ENCODE measurements around the gene RAB19.

The RAB19 gene

GRCh38 chr7:140440593-140440992 lies 36.7 kb downstream of the RAB19 start:
- DNase-seq (no peak), ATAC-seq (ENCODE audit: insufficient read depth, low read depth) (no peak)
- no peak overlapping the region for H3K27ac ChIP-seq (ENCODE audit: low read length)
- no peak overlapping the region for H2AFZ ChIP-seq (ENCODE audit: low read depth, low read length)
- no peaks in the 10 kb centered on the region for H3K36me3 ChIP-seq (ENCODE audit: insufficient read depth, low read length)
- no peaks in the 10 kb centered on the region for H3K4me1 ChIP-seq (ENCODE audit: insufficient read depth, low read length)
- H3K79me2 ChIP-seq (ENCODE audit: insufficient read depth, low read length), result no peaks in the 10 kb centered on the region
- no peak overlapping the region for H3K4me3 ChIP-seq (ENCODE audit: low read depth in 1 of 2, low read length in 2 of 2)
- TF ChIP-seq CTCF (IDR thresholded peaks at IDR 0.05; ENCODE audit: borderline replicate concordance, extremely low read depth, low read length, poor library complexity, severe bottlenecking) (no peak), EZH2 (IDR thresholded peaks at IDR 0.05; ENCODE audit: borderline replicate concordance, low read depth, low read length, severe bottlenecking) (no peak)
- H3K27me3 ChIP-seq (ENCODE audit: insufficient read depth, low read length, poor library complexity), result no peaks in the 10 kb centered on the region
- H3K4me2 ChIP-seq (ENCODE audit: insufficient read depth, low read length), result no peak overlapping the region
- no peaks in the 10 kb centered on the region for H4K20me1 ChIP-seq (ENCODE audit: insufficient read depth, low read length)
- H3K9me3 ChIP-seq (ENCODE audit: insufficient read depth, low read length, severe bottlenecking), result no peaks in the 10 kb centered on the region
- no peak overlapping the region for H3K9ac ChIP-seq (ENCODE audit: low read depth, low read length)

GRCh38 chr7:140441519-140441918 lies 37.7 kb downstream of the RAB19 start:
- no peaks in the 10 kb centered on the region for H3K9me3 ChIP-seq (ENCODE audit: insufficient read depth, low read length, severe bottlenecking)
- TF ChIP-seq EZH2 (IDR thresholded peaks at IDR 0.05; ENCODE audit: borderline replicate concordance, low read depth, low read length, severe bottlenecking) (no peak), CTCF (IDR thresholded peaks at IDR 0.05; ENCODE audit: borderline replicate concordance, extremely low read depth, low read length, poor library complexity, severe bottlenecking) (no peak)
- H3K4me2 ChIP-seq (ENCODE audit: insufficient read depth, low read length), result no peak overlapping the region
- no peaks in the 10 kb centered on the region for H3K27me3 ChIP-seq (ENCODE audit: insufficient read depth, low read length, poor library complexity)
- no peak for ATAC-seq (ENCODE audit: insufficient read depth, low read depth)
- H2AFZ ChIP-seq (ENCODE audit: low read depth, low read length), result no peak overlapping the region
- H3K9ac ChIP-seq (ENCODE audit: low read depth, low read length), result no peak overlapping the region
- DNase-seq, result no peak
- no peak overlapping the region for H3K27ac ChIP-seq (ENCODE audit: low read length)
- no peak overlapping the region for H3K4me3 ChIP-seq (ENCODE audit: low read depth in 1 of 2, low read length in 2 of 2)
- no peaks in the 10 kb centered on the region for H3K4me1 ChIP-seq (ENCODE audit: insufficient read depth, low read length)
- H4K20me1 ChIP-seq (ENCODE audit: insufficient read depth, low read length), result no peaks in the 10 kb centered on the region
- no peaks in the 10 kb centered on the region for H3K79me2 ChIP-seq (ENCODE audit: insufficient read depth, low read length)
- no peaks in the 10 kb centered on the region for H3K36me3 ChIP-seq (ENCODE audit: insufficient read depth, low read length)

GRCh38 chr7:140446467-140446866 lies 42.6 kb downstream of the RAB19 start:
- Histone ChIP-seq H2AFZ (ENCODE audit: low read depth, low read length) (no peak overlapping the region), H3K36me3 (ENCODE audit: insufficient read depth, low read length) (no peaks in the 10 kb centered on the region), H3K9ac (ENCODE audit: low read depth, low read length) (no peak overlapping the region), H3K27ac (ENCODE audit: low read length) (no peak overlapping the region), H4K20me1 (ENCODE audit: insufficient read depth, low read length) (no peaks in the 10 kb centered on the region), H3K27me3 (ENCODE audit: insufficient read depth, low read length, poor library complexity) (no peaks in the 10 kb centered on the region), H3K4me2 (ENCODE audit: insufficient read depth, low read length) (no peak overlapping the region), H3K4me3 (ENCODE audit: low read depth in 1 of 2, low read length in 2 of 2) (no peak overlapping the region), H3K79me2 (ENCODE audit: insufficient read depth, low read length) (no peaks in the 10 kb centered on the region), H3K4me1 (ENCODE audit: insufficient read depth, low read length) (no peaks in the 10 kb centered on the region), H3K9me3 (ENCODE audit: insufficient read depth, low read length, severe bottlenecking) (no peaks in the 10 kb centered on the region)
- DNase-seq (no peak), ATAC-seq (ENCODE audit: insufficient read depth, low read depth) (no peak)
- TF ChIP-seq EZH2 (IDR thresholded peaks at IDR 0.05; ENCODE audit: borderline replicate concordance, low read depth, low read length, severe bottlenecking) (no peak), CTCF (IDR thresholded peaks at IDR 0.05; ENCODE audit: borderline replicate concordance, extremely low read depth, low read length, poor library complexity, severe bottlenecking) (peak; percentile 13)

- Histone ChIP-seq H3K27ac (ENCODE audit: low read length) (no peak overlapping the region), H3K4me2 (ENCODE audit: insufficient read depth, low read length) (no peak overlapping the region), H3K27me3 (ENCODE audit: insufficient read depth, low read length, poor library complexity) (no peaks in the 10 kb centered on the region)
Measured at GRCh38 chr7:140447841-140448240, 44.0 kb downstream of the RAB19 start.

More at GRCh38 chr7:140447841-140448240, 44.0 kb downstream of the RAB19 start:
- Histone ChIP-seq H4K20me1 (ENCODE audit: insufficient read depth, low read length) (no peaks in the 10 kb centered on the region), H3K9ac (ENCODE audit: low read depth, low read length) (no peak overlapping the region), H3K4me3 (ENCODE audit: low read depth in 1 of 2, low read length in 2 of 2) (no peak overlapping the region), H3K9me3 (ENCODE audit: insufficient read depth, low read length, severe bottlenecking) (no peaks in the 10 kb centered on the region), H3K36me3 (ENCODE audit: insufficient read depth, low read length) (0 out of 2 replicates have a peak, but pooled peaks cover 3% of the 10 kb centered on the region), H3K79me2 (ENCODE audit: insufficient read depth, low read length) (no peaks in the 10 kb centered on the region), H3K4me1 (ENCODE audit: insufficient read depth, low read length) (no peaks in the 10 kb centered on the region), H2AFZ (ENCODE audit: low read depth, low read length) (no peak overlapping the region)
- no peak for TF ChIP-seq CTCF (IDR thresholded peaks at IDR 0.05; ENCODE audit: borderline replicate concordance, extremely low read depth, low read length, poor library complexity, severe bottlenecking)
- no peak for TF ChIP-seq EZH2 (IDR thresholded peaks at IDR 0.05; ENCODE audit: borderline replicate concordance, low read depth, low read length, severe bottlenecking)
- DNase-seq (no peak), ATAC-seq (ENCODE audit: insufficient read depth, low read depth) (no peak)
